AG08396 (cell line): ENCODE results near the gene KLHDC10.
A peak's percentile ranks its signal among the peaks of the same experiment; 100 is the strongest.
"Not testable (repeated sequence)": the region's sequence is repeated elsewhere in the genome, so short reads cannot be mapped to it uniquely, and the experiment has no call there.

Experiments used
- DNase-seq: peaks from one replicate; pipeline ENCODE4 v3.0.0; 2012; ENCODE audit warnings: low spot score, mixed read lengths

The KLHDC10 gene

DNA sequence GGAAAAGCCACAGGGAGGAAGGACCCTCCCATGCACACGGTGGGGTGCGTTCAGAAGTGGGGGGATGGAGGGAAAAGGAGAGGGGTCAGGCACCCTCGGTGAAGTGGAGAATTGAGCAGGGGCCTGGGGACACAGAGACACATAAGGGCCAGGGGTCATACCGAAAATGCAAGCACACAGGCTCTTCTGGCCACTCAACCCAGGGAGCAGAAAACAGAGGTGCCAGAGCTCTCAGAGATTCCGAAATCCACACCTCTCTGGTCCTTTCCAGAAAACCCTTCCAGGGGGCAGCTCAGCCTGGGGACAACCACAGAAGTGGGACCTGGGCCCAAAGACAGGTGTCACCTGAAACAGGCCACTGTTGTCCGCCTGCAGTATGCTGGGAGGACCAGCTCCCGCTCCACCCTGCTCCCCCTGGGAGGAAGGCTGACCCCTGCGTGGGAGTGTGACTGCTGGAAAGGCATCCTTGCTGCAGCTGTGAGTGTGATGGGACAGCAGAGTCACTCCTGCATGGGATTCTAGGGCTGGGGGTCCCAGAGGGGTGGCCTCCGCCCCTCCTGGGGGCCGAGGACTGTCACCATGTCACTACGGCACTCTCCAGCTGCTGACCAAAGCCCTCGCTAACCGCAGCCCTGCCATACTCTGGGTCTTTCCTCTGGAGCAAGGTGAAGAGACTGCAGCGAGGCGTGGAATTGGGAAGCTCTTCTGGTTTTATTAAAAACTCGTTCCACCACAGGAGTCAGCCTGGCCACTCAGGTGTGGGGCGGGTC is 71.7 kb downstream of the KLHDC10 start:
- DNase-seq = no peak

DNA sequence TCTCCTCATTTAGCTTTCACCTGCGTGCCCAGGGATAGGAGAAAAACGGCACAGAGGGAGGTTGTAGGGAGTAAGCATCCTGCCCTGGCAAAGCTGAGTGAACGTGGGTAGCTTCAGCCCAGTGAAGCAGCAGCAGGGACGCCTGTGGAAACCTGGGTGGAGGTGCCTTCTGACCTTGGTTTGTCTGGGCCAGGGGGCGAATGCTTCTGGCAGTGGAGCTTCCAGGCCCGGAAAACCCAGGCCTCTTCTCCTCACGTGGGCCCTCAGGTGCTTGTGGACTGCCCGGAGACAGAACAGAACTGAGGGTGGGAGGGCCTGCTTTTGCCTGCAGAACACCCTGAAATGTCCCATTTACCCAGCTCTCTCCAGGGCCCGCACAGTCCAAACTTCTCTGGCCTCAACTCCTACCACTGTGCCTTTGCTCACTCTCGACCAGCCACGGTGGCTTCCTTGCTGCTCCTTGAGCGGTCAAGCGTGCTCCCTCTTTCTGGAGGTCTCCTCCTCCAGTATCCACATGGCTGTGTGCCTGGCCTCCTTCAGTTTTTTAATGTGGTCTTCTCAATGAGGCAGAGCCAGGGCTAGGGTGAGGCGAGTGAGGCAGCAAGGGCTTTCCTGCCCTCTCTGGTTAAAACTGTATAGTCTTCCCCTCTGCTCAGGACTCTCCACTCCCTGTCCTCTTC is 72.5 kb downstream of the KLHDC10 start:
- DNase-seq = no peak

DNA sequence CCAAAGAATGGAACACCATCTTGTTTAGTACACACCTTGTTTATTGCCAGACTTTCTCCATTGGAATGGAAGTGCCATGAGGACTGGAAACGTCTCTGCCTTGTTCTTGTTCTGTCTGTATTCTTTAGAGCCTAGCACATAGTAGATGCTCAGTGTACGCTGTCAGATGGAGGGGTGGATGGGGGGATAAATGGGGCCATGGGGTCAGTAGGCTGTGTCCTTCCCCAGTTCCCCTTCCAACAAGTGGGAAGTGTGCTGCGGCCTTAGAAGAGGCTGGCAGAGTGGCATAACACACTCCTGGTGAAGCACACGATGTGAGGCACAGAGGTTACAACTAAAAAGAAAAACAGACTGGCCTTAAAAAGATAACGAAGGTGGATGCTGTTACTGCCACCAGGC is 73.0 kb downstream of the KLHDC10 start:
- no peak for DNase-seq

DNA sequence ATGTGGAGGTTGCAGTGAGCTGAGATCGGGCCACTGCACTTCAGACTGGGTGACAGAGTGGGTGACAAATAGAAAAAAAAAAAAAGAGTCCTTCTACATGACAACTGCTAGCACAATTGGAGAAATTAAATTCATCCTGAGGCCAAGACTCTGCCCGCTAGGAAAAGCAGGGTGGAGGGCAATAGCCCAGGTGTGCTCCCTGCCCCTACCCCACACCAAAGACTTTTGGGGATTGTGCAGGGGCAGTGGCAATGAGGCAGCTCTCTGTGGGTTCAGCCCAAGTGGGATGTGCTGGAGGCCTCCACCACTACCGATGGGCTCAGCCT is 73.6 kb downstream of the KLHDC10 start:
- no peak for DNase-seq

DNA sequence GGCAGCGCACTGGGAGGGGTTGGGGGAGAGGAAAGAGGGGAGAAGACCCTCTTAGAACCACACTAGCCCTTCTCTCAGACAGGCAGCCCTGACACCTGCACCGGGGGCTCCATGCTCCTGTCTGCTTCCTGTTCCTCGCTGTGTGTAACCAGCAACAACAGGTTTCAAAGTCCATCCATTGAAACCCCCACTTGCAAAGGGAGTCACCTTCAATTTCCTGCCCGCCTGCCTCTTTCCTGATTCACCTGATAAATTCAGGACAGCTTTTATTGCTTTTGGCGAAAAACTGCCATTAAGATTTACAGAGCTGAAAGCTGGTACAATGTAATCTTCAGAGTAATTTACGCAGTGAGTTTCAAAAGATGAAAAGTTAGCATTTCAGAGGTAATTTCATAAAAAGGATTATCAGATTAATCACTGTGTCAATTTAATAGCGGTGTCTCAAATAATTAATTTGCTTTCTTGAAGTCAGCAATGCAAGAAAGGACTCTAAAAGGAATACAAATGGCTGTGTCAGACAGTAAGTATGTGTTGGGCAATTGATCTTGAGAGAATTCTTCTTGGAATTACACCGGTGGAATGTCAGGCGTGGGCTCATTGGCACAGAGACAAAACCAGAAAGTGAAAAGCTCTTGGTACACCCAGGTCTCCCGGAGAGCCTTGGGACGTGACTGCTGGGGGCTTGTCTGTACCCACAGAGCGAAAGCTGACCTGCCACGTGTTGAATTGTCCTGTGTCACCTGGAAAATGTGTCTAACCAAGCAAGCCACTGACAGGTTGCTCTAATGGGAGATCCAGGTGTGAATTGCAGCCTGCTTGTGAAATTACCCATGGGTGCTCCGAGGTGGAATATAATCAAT is 74.2 kb downstream of the KLHDC10 start:
- DNase-seq = peak; percentile 77

DNA sequence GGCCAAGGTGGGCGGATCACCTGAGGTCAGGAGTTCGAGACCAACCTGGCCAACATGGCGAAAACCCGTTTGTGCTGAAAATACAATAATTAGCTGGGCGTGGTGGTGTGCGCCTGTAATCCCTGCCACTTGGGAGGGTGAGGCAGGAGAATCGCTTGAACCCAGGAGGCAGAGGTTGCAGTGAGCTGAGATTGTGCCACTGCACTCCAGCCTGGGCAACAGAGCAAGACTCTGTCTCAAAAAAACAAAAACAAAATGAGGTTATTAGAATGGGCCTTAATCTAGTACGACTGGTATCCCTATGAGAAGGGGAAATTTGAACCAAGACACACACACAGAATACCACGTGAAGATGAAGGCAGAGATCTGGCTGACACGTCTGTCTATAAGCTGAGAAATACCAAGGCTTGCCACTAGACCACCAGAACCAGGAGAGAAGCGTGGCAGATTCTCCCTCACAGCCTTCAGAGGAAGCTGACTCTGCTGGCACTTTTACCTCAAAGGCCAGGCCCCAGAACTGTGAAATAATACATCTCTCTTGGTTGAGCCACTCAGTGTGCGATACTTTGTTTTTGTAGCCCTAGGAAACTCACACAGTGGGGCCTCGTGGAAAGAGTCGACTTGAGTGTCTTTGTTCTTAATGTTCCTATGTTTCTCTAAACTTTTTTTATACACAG is 75.2 kb downstream of the KLHDC10 start:
- DNase-seq = no peak

DNA sequence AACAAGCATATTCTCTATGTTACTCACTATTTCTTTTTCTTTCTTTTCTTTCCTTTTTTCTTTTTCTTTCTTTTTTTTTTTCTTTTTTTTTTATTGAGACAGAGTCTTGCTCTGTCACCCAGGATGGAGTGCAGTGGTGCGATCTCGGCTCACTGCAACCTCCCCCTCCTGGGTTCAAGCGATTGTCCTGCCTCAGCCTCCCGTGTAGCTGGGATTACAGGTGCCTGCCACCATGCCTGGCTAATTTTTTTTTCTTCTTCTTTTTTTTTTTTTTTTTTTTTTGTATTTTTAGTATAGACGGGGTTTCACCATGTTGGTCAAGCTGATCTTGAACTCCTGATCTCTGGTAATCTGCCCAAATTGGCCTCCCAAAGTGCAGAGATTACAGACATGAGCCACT is 75.8 kb downstream of the KLHDC10 start:
- DNase-seq = not testable (repeated sequence)

DNA sequence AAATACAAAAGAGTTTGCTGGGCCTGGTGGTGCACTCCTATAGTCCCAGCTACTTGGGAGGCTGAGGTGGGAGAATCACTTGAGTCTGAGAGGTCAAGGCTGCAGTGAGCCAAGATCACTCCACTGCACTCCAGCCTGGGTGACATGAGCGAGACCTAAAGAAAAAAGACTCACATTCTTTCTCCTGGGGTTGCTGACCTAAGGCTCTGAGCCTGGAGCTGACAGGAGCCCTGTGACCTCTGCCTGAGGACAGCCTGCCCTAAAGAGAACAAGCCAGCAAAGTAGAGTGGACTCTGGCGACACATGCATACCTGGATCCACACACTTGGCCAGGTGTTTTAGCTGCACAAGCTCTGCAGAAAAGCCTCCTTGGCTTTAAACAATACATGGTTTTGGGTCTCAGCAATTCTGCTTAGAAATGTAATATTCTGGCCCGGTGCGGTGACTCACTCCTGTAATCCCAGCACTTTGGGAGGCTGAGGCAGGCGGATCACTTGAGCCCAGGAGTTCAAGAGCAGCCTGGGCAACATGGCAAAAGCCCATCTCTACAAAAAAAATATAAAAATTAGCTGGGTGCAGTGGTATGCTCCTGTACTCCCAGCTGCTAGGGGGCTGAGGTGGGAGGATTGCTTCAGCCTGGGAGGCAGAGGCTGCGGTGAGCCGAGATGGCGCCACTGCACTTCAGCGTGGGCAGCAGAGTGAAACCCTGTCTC is 76.5 kb downstream of the KLHDC10 start:
- no peak for DNase-seq

DNA sequence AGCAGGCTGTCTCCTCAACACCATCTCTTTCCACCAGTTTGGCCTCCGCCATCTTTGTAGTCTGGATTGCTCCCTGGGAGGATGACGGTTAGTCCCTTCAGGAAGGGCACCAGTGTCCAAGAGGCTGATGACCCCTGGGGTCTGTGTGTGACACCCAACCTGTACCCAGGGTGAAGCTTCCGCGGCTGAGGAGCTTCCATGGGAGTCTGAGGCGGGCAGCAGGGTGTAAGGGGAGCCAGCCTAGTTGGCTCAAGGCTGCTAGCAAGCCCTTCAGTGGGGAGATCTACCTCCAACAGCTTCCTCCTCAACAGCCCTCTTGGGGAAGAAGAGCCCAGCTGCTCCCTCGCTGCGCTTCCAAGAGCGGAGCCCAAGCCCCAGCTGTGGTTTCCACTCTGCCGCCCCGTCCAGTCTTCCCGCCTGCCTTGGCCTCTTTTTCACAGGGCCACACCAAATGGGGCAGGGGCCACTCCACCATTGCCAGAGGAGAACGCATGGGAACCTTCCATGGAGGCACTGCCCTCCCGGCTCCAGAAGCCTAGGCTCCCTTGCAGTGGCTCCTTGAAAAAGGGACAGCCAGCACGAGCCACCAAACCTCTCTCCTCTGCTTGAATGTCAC is 77.5 kb downstream of the KLHDC10 start:
- DNase-seq = no peak

DNA sequence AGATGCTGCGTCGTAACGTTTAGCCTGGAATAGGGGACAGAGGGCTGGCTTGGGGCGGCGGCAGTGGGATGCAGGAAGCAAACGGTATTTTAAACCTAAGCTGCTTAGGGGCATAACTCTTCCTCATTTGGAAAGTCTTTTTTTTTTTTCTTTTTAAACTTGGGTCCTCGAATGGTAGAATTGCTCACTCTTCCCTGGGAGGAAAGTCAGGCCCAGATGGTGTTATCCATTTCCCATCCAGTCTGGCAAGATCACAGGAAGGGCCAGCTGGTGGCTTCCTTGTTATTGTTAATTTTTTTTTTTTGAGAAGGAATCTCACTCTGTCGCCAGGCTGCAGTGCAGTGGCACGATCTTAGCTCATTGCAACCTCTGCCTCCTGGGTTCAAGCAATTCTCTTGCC is 78.2 kb downstream of the KLHDC10 start:
- no peak for DNase-seq

DNA sequence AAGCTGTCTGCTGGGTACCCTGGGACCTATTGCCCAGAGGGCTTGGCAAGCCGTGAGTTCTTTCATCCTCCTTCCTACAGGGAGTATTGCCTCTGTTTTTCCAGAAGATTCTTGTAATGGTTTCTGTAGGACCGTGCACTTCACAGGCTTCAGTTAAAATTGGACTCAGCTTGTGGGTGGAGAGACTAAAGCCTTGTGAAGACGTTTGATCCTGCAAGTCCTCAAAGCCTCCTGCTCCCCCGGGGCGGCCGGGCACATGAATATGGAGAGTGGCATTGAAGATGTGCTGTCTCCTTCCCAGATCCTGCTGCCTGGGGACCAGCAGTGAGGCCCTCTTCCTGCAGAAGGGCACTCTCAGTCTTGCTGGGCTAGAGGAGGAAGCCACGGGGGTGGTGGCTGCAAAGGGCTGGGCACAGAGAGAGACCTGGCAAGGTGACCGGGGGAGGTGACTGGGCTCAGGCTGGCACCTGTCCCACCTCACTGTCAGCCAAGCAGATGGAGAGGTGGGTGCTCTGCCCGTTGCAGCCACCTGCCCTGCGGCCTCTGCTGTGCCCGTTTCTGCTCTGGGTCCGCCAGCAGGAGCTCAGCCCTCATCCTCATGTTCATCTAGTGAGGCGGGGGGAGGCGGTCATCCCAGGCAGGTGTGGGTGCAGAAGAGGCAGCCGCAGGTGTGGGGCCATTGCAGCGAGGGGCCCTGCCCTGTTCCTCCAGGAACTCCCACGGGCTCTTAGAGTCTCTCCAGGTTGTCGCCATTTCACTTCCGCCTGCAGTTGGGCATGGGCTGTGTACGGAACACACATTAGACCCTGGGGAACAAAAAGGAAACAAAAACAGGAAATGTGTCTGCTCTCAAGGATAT is 79.2 kb downstream of the KLHDC10 start:
- DNase-seq = no peak

DNA sequence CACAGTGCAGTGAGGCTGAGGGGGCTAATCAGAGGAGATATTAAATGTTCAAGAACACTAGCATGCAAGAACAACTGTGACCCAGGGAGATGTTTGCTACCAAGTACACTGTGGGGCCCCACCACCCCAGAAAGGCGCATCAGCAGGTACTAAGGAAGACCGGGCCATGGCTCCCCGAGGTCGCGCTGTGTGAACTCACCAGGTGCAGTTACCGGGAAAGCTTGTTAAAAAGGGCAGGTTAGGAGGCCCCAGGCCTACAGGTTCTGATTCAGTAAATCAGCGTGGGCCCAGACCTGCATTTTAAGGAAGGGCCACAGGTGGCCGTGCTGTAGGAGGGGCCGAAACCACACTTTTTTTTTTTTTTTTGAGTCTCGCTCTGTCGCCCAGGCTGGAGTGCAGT is 80.3 kb downstream of the KLHDC10 start:
- DNase-seq = no peak

DNA sequence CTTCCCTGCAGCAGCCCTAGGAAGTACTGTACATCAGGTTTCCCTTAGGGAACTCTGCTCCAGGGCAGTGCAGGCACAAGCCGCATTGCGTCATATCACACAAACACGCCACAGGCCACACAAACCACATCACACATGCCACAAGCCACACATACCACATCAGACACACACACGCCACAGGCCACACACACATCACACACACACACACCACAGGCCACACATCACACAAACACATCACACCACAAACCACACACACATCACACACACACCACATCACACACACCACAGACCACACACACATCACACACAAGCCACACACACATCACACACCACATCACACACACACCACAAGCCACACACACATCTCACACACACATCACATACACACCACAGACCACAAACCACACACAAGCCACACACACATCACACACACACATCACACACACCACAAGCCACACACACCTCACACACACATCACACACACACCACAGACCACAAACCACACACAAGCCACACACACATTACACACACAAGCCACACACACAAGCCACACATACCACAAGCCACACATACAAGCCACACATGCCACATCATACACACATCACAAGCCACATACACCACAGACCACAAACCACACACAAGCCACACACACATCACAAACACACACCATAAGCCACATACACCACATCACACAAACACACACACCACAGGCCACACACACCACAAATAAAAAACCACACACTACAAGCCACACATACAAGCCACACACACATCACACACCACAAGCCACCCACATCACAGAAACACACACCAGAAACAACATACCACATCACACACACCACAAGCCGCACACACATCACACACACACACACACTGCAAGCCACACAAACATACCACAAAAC is 81.5 kb downstream of the KLHDC10 start:
- no peak for DNase-seq

DNA sequence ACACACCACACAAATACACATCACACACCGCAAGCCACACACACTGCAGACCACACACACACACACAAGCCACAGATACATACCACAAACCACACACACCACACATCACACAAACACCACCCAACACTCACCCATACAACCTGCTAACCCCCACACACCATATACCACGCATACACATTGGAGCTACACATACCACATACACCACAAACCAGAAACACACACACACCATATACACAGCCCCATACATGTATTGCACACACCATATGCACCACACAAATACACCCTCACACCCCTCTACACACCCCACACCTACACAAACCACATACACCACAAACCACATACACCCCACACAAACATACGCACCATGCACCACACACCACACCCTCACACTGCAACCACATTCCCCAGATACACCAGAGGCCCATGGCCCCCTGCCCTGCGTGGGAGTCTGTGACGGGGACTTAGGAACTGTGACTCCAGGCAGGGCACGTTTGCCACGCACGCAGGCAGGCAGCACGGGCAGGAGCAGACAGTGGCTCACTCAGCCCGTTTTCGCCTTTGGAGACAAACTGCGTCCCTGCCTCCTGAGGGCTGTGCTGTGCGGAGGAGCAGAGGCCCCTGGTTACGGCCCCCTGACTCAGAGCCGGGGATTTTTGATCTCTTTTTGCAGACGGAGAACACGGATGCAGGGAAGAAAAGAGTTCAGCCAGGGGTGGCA is 82.3 kb downstream of the KLHDC10 start:
- no peak for DNase-seq

DNA sequence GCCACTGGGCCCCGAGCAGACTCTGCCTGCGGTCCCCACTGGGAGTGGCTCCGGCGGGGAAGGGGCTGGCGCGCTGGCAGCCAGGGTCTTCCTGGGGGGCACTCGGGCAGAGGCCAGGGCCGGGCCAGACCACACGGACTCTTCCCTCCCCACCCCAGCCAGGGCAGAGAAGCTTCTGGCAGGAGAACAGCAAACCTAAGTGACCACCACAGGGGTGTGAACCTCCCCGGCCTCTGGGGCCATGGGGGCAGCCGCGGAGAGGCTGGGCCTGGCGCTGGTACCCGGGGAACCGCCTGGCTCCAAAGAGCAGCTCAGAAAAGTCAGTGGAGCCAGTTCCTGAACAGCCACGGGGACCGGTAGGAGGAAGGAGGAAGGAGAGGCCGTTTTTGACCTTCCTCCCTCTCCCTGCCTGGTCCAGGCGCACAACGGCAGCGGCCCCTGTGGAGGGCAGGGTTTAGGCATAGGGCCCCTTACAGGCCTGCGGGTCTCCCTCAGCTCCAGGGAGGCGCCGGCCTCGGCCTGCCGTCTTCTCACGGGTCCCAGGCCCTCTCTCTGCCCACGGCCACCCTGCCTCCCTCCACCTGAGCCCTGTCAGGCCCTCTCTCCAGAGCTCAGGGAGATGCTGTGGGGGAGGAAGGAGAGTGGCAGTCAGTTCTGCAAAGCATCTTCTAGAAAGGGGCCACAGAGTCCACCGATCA is 83.0 kb downstream of the KLHDC10 start:
- no peak for DNase-seq

DNA sequence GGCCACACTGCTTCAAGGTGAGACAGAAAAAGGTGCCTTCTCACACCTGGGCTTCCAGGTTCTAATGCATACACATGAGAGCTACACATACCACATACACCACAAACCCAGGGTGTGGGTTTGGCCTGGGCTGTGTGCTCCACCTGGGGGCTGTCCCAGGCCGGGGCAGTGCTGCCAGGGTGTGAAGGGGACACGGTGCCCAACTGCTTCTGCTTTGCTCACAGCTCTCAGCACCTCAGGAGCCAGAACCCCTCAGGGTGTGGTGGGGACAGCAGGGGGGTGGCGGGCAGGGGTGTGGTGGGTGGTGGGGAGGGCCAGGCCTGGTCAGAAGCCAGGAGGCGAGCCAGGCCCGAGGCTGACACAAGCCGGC is 83.8 kb downstream of the KLHDC10 start:
- DNase-seq = no peak

DNA sequence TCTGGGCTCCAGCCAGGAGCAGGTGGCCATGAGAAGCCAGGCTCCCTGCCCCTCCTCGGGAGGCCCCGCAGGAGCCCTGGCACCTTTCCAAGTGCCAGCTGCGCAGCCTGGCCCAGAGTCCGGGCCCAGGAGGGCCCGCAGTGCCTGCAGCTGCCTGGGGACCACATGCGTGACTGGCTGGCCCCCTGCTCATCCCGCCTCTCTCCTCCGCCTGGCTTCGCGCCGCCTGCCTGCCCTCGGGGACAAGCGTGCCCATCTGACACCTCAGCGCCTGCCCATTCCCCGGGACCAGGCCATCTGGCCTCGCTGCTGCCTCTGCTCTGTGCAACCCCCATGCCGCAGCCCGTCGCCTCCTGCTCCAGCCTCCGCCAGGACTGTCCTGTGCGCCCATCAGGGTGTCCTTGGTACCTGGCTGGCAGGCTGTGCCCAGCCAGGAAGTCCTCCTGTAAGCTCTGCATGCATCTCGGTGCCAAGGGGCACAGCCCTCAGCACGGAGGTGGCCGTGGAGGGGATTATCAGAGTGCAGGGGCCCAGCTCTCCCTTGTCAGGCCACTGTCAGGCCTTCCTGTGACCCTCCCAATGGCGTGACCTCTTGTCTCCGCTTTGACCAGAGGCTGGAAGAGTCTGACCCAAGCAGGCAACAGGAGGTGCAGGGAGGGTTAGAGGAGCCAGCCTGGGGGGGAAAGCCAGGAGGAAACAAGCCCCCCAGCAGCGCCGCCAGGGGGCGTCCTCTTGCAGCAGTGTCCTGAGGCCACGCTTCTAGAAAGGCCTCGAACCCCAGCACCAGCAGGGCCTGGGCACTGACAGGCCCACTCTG is 84.4 kb downstream of the KLHDC10 start:
- DNase-seq = no peak
